GM23338 (cell line): ENCODE data around the gene MANBA. TPM values are rescaled to one million over a fixed set of nuclear protein-coding genes. Genes with fewer than 3 reads are reported as not detected.
"Not testable (repeated sequence)": the region's sequence is repeated elsewhere in the genome, so short reads cannot be mapped to it uniquely, and the experiment has no call there.

ENCODE experiments used
- ATAC-seq: fragments of 200-7000 bp; cut with Tn5 transposase; 3 replicates; pipeline ENCODE4 v1.9.1; 2020
- DNase-seq: peaks from one replicate; pipeline ENCODE4 v3.0.0-alpha.2; 2015; ENCODE audit warnings: low spot score
- H2AFZ ChIP-seq: fragments of 200-600 bp; sonication (generic); 2 replicates; pipeline ENCODE4 v1.8.0; 2016; ENCODE audit warnings: antibody characterized with exemption, mild to moderate bottlenecking, moderate library complexity
- H3F3A ChIP-seq: fragments of 200-600 bp; sonication (generic); replicated peaks from 2 replicates; pipeline ENCODE4 v1.8.0; 2017; ENCODE audit warnings: antibody characterized with exemption, mixed run types, low read depth
- H3K27ac ChIP-seq: fragments of 200-600 bp; sonication (generic); 2 replicates; pipeline ENCODE4 v1.6.1; 2016; ENCODE audit warnings: low read depth
- H3K27me3 ChIP-seq: fragments of 200-600 bp; sonication (generic); 2 replicates; pipeline ENCODE4 v1.8.0; 2016; ENCODE audit warnings: mild to moderate bottlenecking, mixed run types, moderate library complexity; ENCODE audit not compliant: insufficient read depth
- H3K36me3 ChIP-seq: fragments of 200-600 bp; sonication (generic); 2 replicates; pipeline ENCODE4 v1.8.0; 2016; ENCODE audit warnings: mild to moderate bottlenecking; ENCODE audit not compliant: insufficient read depth
- H3K4me1 ChIP-seq: fragments of 200-600 bp; sonication (generic); 2 replicates; pipeline ENCODE4 v1.8.0; 2016; ENCODE audit warnings: mild to moderate bottlenecking, moderate library complexity; ENCODE audit not compliant: insufficient read depth
- H3K4me2 ChIP-seq: fragments of 200-600 bp; sonication (generic); 2 replicates; pipeline ENCODE4 v1.7.1; 2017; ENCODE audit warnings: mixed run types
- H3K4me3 ChIP-seq: fragments of 200-600 bp; sonication (generic); 2 replicates; pipeline ENCODE4 v1.6.1; 2016; ENCODE audit warnings: mixed run types
- H3K79me2 ChIP-seq: fragments of 200-600 bp; sonication (generic); replicated peaks from 2 replicates; pipeline ENCODE4 v1.8.0; 2017; ENCODE audit warnings: mild to moderate bottlenecking; ENCODE audit not compliant: insufficient read depth
- H3K9me2 ChIP-seq: fragments of 200-600 bp; sonication (generic); 2 replicates; pipeline ENCODE4 v1.8.0; 2017; ENCODE audit not compliant: insufficient read depth
- H4K20me1 ChIP-seq: fragments of 200-600 bp; sonication (generic); replicated peaks from 2 replicates; pipeline ENCODE4 v1.8.0; 2017; ENCODE audit warnings: mild to moderate bottlenecking; ENCODE audit not compliant: insufficient read depth
- H3K27ac Mint-ChIP-seq: 2 replicates; pipeline ENCODE4 v1.8.0; 2020; ENCODE audit warnings: inconsistent platforms, mild to moderate bottlenecking, moderate library complexity, mixed read lengths
- H3K27me3 Mint-ChIP-seq: 3 replicates; pipeline ENCODE4 v1.8.0; 2022; ENCODE audit warnings: low read depth, mild to moderate bottlenecking, moderate library complexity, mixed read lengths, inconsistent platforms; ENCODE audit not compliant: insufficient read depth, poor library complexity
- H3K36me3 Mint-ChIP-seq: 3 replicates; pipeline ENCODE4 v1.8.0; 2021; ENCODE audit warnings: low read depth, mild to moderate bottlenecking, inconsistent platforms, moderate library complexity, mixed read lengths
- H3K4me1 Mint-ChIP-seq: 3 replicates; pipeline ENCODE4 v1.8.0; 2020; ENCODE audit warnings: mild to moderate bottlenecking, inconsistent platforms, mixed read lengths
- H3K4me3 Mint-ChIP-seq: 3 replicates; pipeline ENCODE4 v1.8.0; 2021; ENCODE audit warnings: moderate library complexity, mild to moderate bottlenecking, inconsistent platforms, mixed read lengths
- H3K9me3 Mint-ChIP-seq: 3 replicates; pipeline ENCODE4 v1.8.0; 2020; ENCODE audit warnings: moderate library complexity, mild to moderate bottlenecking, inconsistent platforms, mixed read lengths
- CREB1 ChIP-seq: fragments of 250-450 bp; sonication (Bioruptor Pico); IDR thresholded peaks from 2 replicates; pipeline ENCODE4 v1.5.0; 2020; ENCODE audit warnings: low read depth, mild to moderate bottlenecking, moderate library complexity
- CTCF ChIP-seq, 2 experiments: fragments of 200-600 bp in 1 of 2; sonication (generic) in 1 of 2; conservative IDR thresholded peaks; 2 replicates each; pipeline versions ENCODE4 v1.5.1 to v1.6.1; 2016 to 2017; ENCODE audit warnings: antibody characterized with exemption in 2 of 2, low read depth in 2 of 2, mild to moderate bottlenecking in 2 of 2, moderate library complexity in 1 of 2
- ETS1 ChIP-seq: IDR thresholded peaks from 2 replicates; pipeline ENCODE4 v1.6.1; 2016; ENCODE audit warnings: antibody characterized with exemption
- JUNB ChIP-seq: IDR thresholded peaks from one replicate; pipeline ENCODE4 v1.6.1; 2016; ENCODE audit warnings: antibody characterized with exemption; ENCODE audit not compliant: unreplicated experiment
- NANOG ChIP-seq: IDR thresholded peaks from 2 replicates; pipeline ENCODE4 v1.6.1; 2016; ENCODE audit warnings: antibody characterized with exemption, borderline replicate concordance
- polyA plus RNA-seq: library from polyadenylated mRNA; unstranded; fragments of >200 nt; fragmentation: Nextera tagmentation; extraction: Ambion mirVana; gene quantifications from 2 replicates; pipeline ENCODE4 v1.2.1, GENCODE V29; 2016
- total RNA-seq: library from RNA; depleted of rRNA; stranded (reverse); fragments of >200 nt; shearing (Covaris generic); gene quantifications from 2 replicates; pipeline ENCODE4 v1.2.3, GENCODE V29; 2014

The MANBA gene
- total and polyA plus RNA-seq, 2 experiments from 2014 or later: 13.2 to 54.3 TPM

- TF ChIP-seq ETS1 (no peak), NANOG (no peak), CREB1 (CRISPR knock-in tag) (no peak), CTCF (conservative IDR thresholded peaks at IDR 0.05; ENCODE audit: low read depth in 2 of 2) (peak; percentile 38 to 64), JUNB (no peak)
These were observed 137.1 kb downstream of the MANBA start (continued) for GRCh38 chr4:102623622-102624021.

GRCh38 chr4:102620697-102621497 lies 139.9 kb downstream of the MANBA start:
- TF ChIP-seq CTCF (conservative IDR thresholded peaks at IDR 0.05; ENCODE audit: low read depth in 2 of 2) (peak; percentile 34 to 54; a peak in 3 of 4 replicates), JUNB (no peak)
- H3K27ac ChIP-seq: no peak overlapping the region
- H3K4me1 Mint-ChIP-seq: peaks cover 28% of the 10 kb centered on the region
- no peaks in the 10 kb centered on the region for H3K79me2 ChIP-seq
- peaks cover 25% of the 10 kb centered on the region for H3K4me1 ChIP-seq
- ATAC-seq: peak; percentile 44
- no peaks in the 10 kb centered on the region for H3K36me3 Mint-ChIP-seq
- no peak overlapping the region for H3K4me3 ChIP-seq
- H3K27me3 Mint-ChIP-seq: no peaks in the 10 kb centered on the region
- H4K20me1 ChIP-seq: no peaks in the 10 kb centered on the region
- H2AFZ ChIP-seq: no peak overlapping the region
- 0 out of 2 replicates have a peak, but pooled peaks cover 4% of the 10 kb centered on the region for H3K9me2 ChIP-seq
- DNase-seq: peak; percentile 59
- H3F3A ChIP-seq: no peaks in the 10 kb centered on the region
- no peaks in the 10 kb centered on the region for H3K27me3 ChIP-seq
- H3K36me3 ChIP-seq: no peaks in the 10 kb centered on the region
- H3K4me3 Mint-ChIP-seq: no peak overlapping the region
- no peaks in the 10 kb centered on the region for H3K9me3 Mint-ChIP-seq
- no peak overlapping the region; the same call in 1 of the 2 replicates for H3K27ac Mint-ChIP-seq
- no peak overlapping the region for H3K4me2 ChIP-seq

- H3K27ac Mint-ChIP-seq, H2AFZ ChIP-seq: not testable (repeated sequence)
These were observed 140.8 kb downstream of the MANBA start for GRCh38 chr4:102619776-102620631.

GRCh38 chr4:102619021-102619420 lies 141.7 kb downstream of the MANBA start:
- H3K9me2 ChIP-seq, H3K27ac ChIP-seq, H3K4me3 Mint-ChIP-seq, H3K27me3 ChIP-seq, H3K4me3 ChIP-seq, H2AFZ ChIP-seq, H4K20me1 ChIP-seq, H3K9me3 Mint-ChIP-seq, H3K36me3 Mint-ChIP-seq, H3K79me2 ChIP-seq, H3F3A ChIP-seq, H3K4me2 ChIP-seq, ATAC-seq, H3K36me3 ChIP-seq, H3K27ac Mint-ChIP-seq, H3K27me3 Mint-ChIP-seq, DNase-seq: not testable (repeated sequence)
- H3K4me1 ChIP-seq: peaks cover 30% of the 10 kb centered on the region
- peaks cover 37% of the 10 kb centered on the region for H3K4me1 Mint-ChIP-seq

More at GRCh38 chr4:102619776-102620631, 140.8 kb downstream of the MANBA start:
- not testable (repeated sequence) for H3K36me3 ChIP-seq, H3K4me3 ChIP-seq, H3F3A ChIP-seq, H3K27ac ChIP-seq, H3K27me3 Mint-ChIP-seq, H3K79me2 ChIP-seq, H3K9me2 ChIP-seq, H3K4me2 ChIP-seq, H3K27me3 ChIP-seq, ATAC-seq, H3K9me3 Mint-ChIP-seq, H4K20me1 ChIP-seq, H3K4me3 Mint-ChIP-seq, H3K36me3 Mint-ChIP-seq
- H3K4me1 ChIP-seq: peaks cover 27% of the 10 kb centered on the region
- peaks cover 34% of the 10 kb centered on the region for H3K4me1 Mint-ChIP-seq
- DNase-seq: peak; percentile 13
